Stomach smooth muscle (tissue), 2 donors: ENCODE results near the gene POLR2H.
"Not testable (repeated sequence)": the region's sequence is repeated elsewhere in the genome, so short reads cannot be mapped to it uniquely, and the experiment has no call there.

Experiments used
- H3K27ac ChIP-seq: one replicate; pipeline ENCODE4 v1.7.0; 2013; ENCODE audit warnings: mild to moderate bottlenecking, low read length, inconsistent platforms
- H3K27me3 ChIP-seq, 2 donors: one replicate each; pipeline ENCODE4 v1.7.0; 2013; ENCODE audit warnings: low read length in 2 of 2; ENCODE audit not compliant: insufficient read depth in 2 of 2, control insufficient read depth in 1 of 2
- H3K36me3 ChIP-seq, 2 donors: one replicate each; pipeline ENCODE4 v1.7.0; 2013; ENCODE audit warnings: low read length in 2 of 2; ENCODE audit not compliant: control insufficient read depth in 2 of 2, insufficient read depth in 2 of 2
- H3K4me1 ChIP-seq: one replicate; pipeline ENCODE4 v1.7.0; 2013; ENCODE audit warnings: low read length; ENCODE audit not compliant: control insufficient read depth, insufficient read depth
- H3K4me3 ChIP-seq, 2 donors: one replicate each; pipeline ENCODE4 v1.7.0; 2013; ENCODE audit warnings: low read length in 2 of 2
- H3K9ac ChIP-seq, 2 donors: one replicate each; pipeline ENCODE4 v1.7.0; 2013; ENCODE audit warnings: low read length in 2 of 2, mild to moderate bottlenecking in 1 of 2
- H3K9me3 ChIP-seq, 2 donors: one replicate each; pipeline ENCODE4 v1.7.0; 2013; ENCODE audit warnings: low read length in 2 of 2; ENCODE audit not compliant: control insufficient read depth in 2 of 2
- donor health status: healthy.
- donor health status: Pancreatic carcinoma.

POLR2H gene

GRCh38 chr3:184335661-184336546, 25.6 kb upstream of the POLR2H start:
- Histone ChIP-seq H3K4me3 (peak overlapping the region; percentile 83 to 86), H3K9me3 (no peaks in the 10 kb centered on the region), H3K27ac (peak overlapping the region; percentile 98), H3K27me3 (no peaks in the 10 kb centered on the region), H3K36me3 (peaks cover 39 to 43% of the 10 kb centered on the region in 2 donors), H3K4me1 (peaks cover 39% of the 10 kb centered on the region), H3K9ac (peak overlapping the region; percentile 88 to 90)

- H3K9me3 ChIP-seq, result no peaks in the 10 kb centered on the region
- no peaks in the 10 kb centered on the region for H3K27me3 ChIP-seq
- peak overlapping the region; percentile 98 for H3K27ac ChIP-seq
- peak overlapping the region; percentile 83 to 86 for H3K4me3 ChIP-seq
- peak overlapping the region; percentile 88 to 90 for H3K9ac ChIP-seq
- H3K36me3 ChIP-seq, result peaks cover 38 to 42% of the 10 kb centered on the region in 2 donors
- H3K4me1 ChIP-seq, result peaks cover 45% of the 10 kb centered on the region
Observed at GRCh38 chr3:184336547-184337398, 24.7 kb upstream of the POLR2H start.

- peaks cover 47% of the 10 kb centered on the region for H3K4me1 ChIP-seq
- H3K27me3 ChIP-seq, result no peaks in the 10 kb centered on the region
- peak within 1 kb of the TSS; percentile 83 to 86 for H3K4me3 ChIP-seq
- H3K9ac ChIP-seq, result peak within 1 kb of the TSS; percentile 88 to 90
- H3K9me3 ChIP-seq, result no peaks in the 10 kb centered on the region
- H3K27ac ChIP-seq, result peak within 1 kb of the TSS; percentile 98
- H3K36me3 ChIP-seq, result peaks cover 33 to 41% of the 10 kb centered on the region in 2 donors
Observed at GRCh38 chr3:184337399-184337714, 24.2 kb upstream of the POLR2H start, which contains the start of gene FAM131A. TSS of gene FAM131A (plus strand) at chr3:184337600. CDS start at chr3:184337631, 31 bp downstream.

DNA sequence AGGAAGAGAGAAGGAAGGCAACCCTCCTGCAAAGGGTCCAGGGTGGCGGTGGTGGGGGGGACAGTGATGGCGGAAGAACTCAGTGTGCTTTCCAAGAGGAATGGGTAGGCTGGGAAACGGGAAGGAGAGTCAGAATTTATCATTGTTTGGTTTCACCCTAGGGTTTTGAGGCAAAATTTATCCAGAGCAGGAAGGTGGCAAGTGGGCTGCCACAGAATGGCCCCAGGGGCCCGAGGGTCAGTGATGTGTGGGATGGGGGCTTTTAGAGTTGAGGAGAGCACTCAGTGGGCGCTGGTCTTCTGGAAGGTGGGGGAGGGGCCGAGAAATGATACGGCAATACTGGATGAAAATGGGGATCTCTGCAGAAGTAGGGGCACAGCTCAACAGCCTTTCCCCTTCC, 23.5 kb upstream of the POLR2H start:
- Histone ChIP-seq H3K4me3 (peak overlapping the region; percentile 83 to 86), H3K4me1 (peaks cover 47% of the 10 kb centered on the region), H3K27ac (peak overlapping the region; percentile 98), H3K36me3 (peaks cover 33 to 41% of the 10 kb centered on the region in 2 donors), H3K9me3 (no peaks in the 10 kb centered on the region), H3K9ac (peak overlapping the region; percentile 79 to 88), H3K27me3 (no peaks in the 10 kb centered on the region)

GRCh38 chr3:184338511-184338945, 23.0 kb upstream of the POLR2H start:
- Histone ChIP-seq H3K9me3 (no peaks in the 10 kb centered on the region), H3K9ac (peak overlapping the region; percentile 79 to 88), H3K4me1 (peaks cover 50% of the 10 kb centered on the region), H3K4me3 (peak overlapping the region; percentile 83 to 86), H3K27ac (peak overlapping the region; percentile 98), H3K36me3 (peaks cover 33 to 41% of the 10 kb centered on the region in 2 donors), H3K27me3 (no peaks in the 10 kb centered on the region)

DNA sequence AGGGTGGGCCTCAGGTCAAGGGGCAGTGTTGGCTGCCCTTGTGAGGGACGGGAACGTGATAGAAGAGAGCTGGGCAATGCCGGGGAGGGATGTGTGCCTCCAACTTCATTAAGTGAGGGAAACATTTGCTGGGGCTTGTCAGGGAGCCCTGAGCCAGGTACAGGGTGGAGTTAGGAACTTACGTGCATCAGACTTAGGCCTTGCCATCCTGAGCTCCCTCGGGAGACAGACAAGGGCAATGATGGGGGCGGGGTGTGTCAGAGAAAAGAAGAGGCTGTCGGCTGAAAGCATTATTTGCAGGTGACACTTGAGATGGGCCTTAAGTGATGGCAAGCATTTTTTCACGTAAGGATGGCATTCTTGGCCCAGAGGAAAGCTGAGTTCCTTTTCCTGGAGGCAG, 22.5 kb upstream of the POLR2H start:
- H3K4me3 ChIP-seq, result peak overlapping the region; percentile 67 to 83
- H3K9ac ChIP-seq, result peak overlapping the region; percentile 70 to 78

DNA sequence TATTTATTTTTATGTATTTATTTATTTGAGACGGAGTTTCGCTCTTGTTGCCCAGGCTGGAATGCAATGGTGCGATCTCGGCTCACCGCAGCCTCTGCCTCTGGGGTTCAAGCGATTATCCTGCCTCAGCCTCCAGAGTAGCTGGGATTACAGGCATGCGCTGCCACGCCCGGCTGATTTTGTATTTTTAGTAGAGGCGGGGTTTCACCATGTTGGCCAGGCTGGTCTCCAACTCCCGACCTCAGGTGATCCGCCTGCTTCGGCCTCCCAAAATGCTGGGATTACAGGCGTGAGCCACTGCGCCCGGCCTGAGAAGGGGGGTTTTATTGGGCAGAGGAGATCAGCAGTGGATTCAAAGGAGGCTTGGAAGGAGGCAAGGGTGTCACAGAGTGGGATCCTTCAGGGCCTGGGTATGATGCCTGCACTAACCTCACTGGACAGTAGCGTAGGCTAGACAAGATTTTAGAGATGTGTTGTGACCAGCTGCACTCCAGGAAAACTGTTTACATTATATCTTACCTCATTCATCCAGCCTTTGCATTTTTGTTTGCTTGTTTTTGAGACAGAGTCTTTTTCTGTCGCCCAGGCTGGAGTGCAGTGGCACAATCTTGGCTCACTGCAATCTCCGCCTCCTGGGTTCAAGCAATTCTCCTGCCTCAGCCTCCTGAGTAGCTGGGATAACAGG, 21.9 kb upstream of the POLR2H start:
- Histone ChIP-seq H3K4me1 (peaks cover 50% of the 10 kb centered on the region), H3K36me3 (peaks cover 28 to 38% of the 10 kb centered on the region in 2 donors), H3K4me3 (peak overlapping the region in 1 of 2 donors; percentile 83), H3K27ac (peak overlapping the region; percentile 98)
- not testable (repeated sequence) for H3K9me3 ChIP-seq, H3K9ac ChIP-seq, H3K27me3 ChIP-seq

More for the DNA sequence above, 22.5 kb upstream of the POLR2H start:
- Histone ChIP-seq H3K27me3 (no peaks in the 10 kb centered on the region), H3K4me1 (peaks cover 50% of the 10 kb centered on the region), H3K36me3 (peaks cover 31 to 40% of the 10 kb centered on the region in 2 donors), H3K9me3 (no peaks in the 10 kb centered on the region), H3K27ac (peak overlapping the region; percentile 98)

- H3K9ac ChIP-seq, result no peak overlapping the region
- H3K9me3 ChIP-seq, result no peaks in the 10 kb centered on the region
- peaks cover 40% of the 10 kb centered on the region for H3K4me1 ChIP-seq
- H3K36me3 ChIP-seq, result peaks cover 28 to 36% of the 10 kb centered on the region in 2 donors
- H3K27me3 ChIP-seq, result no peaks in the 10 kb centered on the region
- H3K4me3 ChIP-seq, result no peak overlapping the region
- peak overlapping the region; percentile 11 for H3K27ac ChIP-seq
Observed at GRCh38 chr3:184341925-184342324, 19.6 kb upstream of the POLR2H start.

DNA sequence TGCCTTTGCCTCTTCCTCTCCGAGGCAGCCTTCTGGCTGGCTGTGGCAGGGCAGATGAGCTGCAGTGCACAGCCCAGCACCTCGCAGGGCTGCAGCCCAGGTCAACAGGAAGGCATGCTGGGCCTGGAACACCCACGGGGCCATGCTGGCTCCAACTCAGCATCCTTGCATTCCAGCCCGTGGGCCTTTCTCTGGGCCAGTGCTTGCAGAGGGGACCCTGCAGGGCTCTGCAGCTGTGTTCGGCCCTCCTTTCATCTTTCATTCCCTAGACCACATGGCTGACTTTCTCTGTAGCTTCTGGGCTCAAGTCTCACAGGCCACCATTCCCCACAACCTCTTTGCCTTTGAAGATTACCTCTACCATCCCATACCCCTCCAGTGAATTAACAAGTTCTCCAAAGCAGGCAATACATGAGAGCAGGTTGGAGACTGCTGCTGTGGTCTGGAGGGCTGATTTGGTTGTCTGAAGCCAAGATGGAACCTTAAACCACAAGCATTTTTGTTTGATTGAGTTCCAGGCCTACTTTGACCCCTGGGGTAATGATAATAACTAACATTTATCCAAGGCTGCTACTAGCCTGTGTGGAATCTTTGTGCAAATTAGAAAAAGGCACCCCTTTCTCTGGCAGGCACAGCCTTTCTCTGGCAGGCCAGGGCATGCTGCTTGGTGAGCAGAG, 18.2 kb upstream of the POLR2H start:
- Histone ChIP-seq H3K9ac (no peak overlapping the region), H3K4me3 (no peak overlapping the region), H3K27me3 (no peaks in the 10 kb centered on the region), H3K36me3 (peaks cover 28 to 36% of the 10 kb centered on the region in 2 donors), H3K27ac (no peak overlapping the region), H3K9me3 (no peaks in the 10 kb centered on the region), H3K4me1 (peaks cover 25% of the 10 kb centered on the region)
